ENCODE results near the gene ATP10B.

ATP10B gene

GRCh38 chr5:160567031-160567705, 284.8 kb downstream of the ATP10B start:
- H2AK5ac ChIP-seq (ENCODE audit: low read length, severe bottlenecking): no peak overlapping the region
- no peaks in the 10 kb centered on the region for H3K4me1 ChIP-seq (ENCODE audit: control insufficient read depth, insufficient read depth, low read depth, low read length)
- no peaks in the 10 kb centered on the region for H3K27me3 ChIP-seq (ENCODE audit: control insufficient read depth in 1 of 2, insufficient read depth in 1 of 2, low read length in 2 of 2)
- H2AFZ ChIP-seq (ENCODE audit: low read depth, low read length): no peak overlapping the region
- no peak overlapping the region for H3K18ac ChIP-seq (ENCODE audit: low read depth in 1 of 2, low read length in 2 of 2)
- H4K8ac ChIP-seq (ENCODE audit: low read length): no peak overlapping the region
- H3K9me3 ChIP-seq (ENCODE audit: control insufficient read depth, low read length): no peaks in the 10 kb centered on the region
- no peak overlapping the region for H3K27ac ChIP-seq (ENCODE audit: low read length, poor library complexity, severe bottlenecking)
- DNase-seq: no peak
- H2BK12ac ChIP-seq (ENCODE audit: low read length in 2 of 2): no peak overlapping the region
- H3K4me3 ChIP-seq (ENCODE audit: insufficient read depth in 1 of 2, low read depth in 1 of 2, low read length in 2 of 2): no peak overlapping the region
- H3K14ac ChIP-seq (ENCODE audit: low read length in 2 of 2): no peak overlapping the region
- no peak overlapping the region for H3K9ac ChIP-seq (ENCODE audit: low read length)
- H2BK15ac ChIP-seq (ENCODE audit: low read depth, poor library complexity, severe bottlenecking): no peak overlapping the region
- H3K79me1 ChIP-seq (replicated peaks; ENCODE audit: low read length, poor library complexity, severe bottlenecking): no peaks in the 10 kb centered on the region
- no peak overlapping the region for H3K4ac ChIP-seq (ENCODE audit: low read depth in 1 of 2, low read length in 2 of 2)
- no peak overlapping the region for H3K4me2 ChIP-seq (ENCODE audit: low read length, poor library complexity, severe bottlenecking)
- no peak overlapping the region for H4K91ac ChIP-seq (ENCODE audit: low read length)
- no peak overlapping the region for H2BK120ac ChIP-seq (ENCODE audit: low read depth, low read length)
- H3K36me3 ChIP-seq (ENCODE audit: control insufficient read depth in 1 of 2, insufficient read depth in 2 of 2, low read depth in 1 of 2, low read length in 2 of 2): no peaks in the 10 kb centered on the region
- H3K23ac ChIP-seq (ENCODE audit: low read length in 2 of 2): no peak overlapping the region
- 44% methylated on average over 3 of the region's 4 CpGs for WGBS
- no peak overlapping the region for H2BK5ac ChIP-seq (ENCODE audit: low read depth, low read length, poor library complexity, severe bottlenecking)

GRCh38 chr5:160565376-160565775, 286.6 kb downstream of the ATP10B start:
- Histone ChIP-seq H3K14ac (ENCODE audit: low read length in 2 of 2) (no peak overlapping the region), H3K9ac (ENCODE audit: low read length) (no peak overlapping the region), H3K18ac (ENCODE audit: low read depth in 1 of 2, low read length in 2 of 2) (no peak overlapping the region), H2BK120ac (ENCODE audit: low read depth, low read length) (no peak overlapping the region), H2BK12ac (ENCODE audit: low read length in 2 of 2) (no peak overlapping the region), H3K4me2 (ENCODE audit: low read length, poor library complexity, severe bottlenecking) (no peak overlapping the region), H3K4ac (ENCODE audit: low read depth in 1 of 2, low read length in 2 of 2) (no peak overlapping the region), H3K4me3 (ENCODE audit: insufficient read depth in 1 of 2, low read depth in 1 of 2, low read length in 2 of 2) (no peak overlapping the region), H2BK5ac (ENCODE audit: low read depth, low read length, poor library complexity, severe bottlenecking) (no peak overlapping the region), H3K9me3 (ENCODE audit: control insufficient read depth, low read length) (no peaks in the 10 kb centered on the region), H3K79me1 (replicated peaks; ENCODE audit: low read length, poor library complexity, severe bottlenecking) (no peaks in the 10 kb centered on the region), H3K4me1 (ENCODE audit: control insufficient read depth, insufficient read depth, low read depth, low read length) (no peaks in the 10 kb centered on the region), H2AK5ac (ENCODE audit: low read length, severe bottlenecking) (no peak overlapping the region), H3K36me3 (ENCODE audit: control insufficient read depth in 1 of 2, insufficient read depth in 2 of 2, low read depth in 1 of 2, low read length in 2 of 2) (no peaks in the 10 kb centered on the region), H3K27me3 (ENCODE audit: control insufficient read depth in 1 of 2, insufficient read depth in 1 of 2, low read length in 2 of 2) (no peaks in the 10 kb centered on the region), H4K8ac (ENCODE audit: low read length) (no peak overlapping the region), H2AFZ (ENCODE audit: low read depth, low read length) (no peak overlapping the region), H4K91ac (ENCODE audit: low read length) (no peak overlapping the region), H3K23ac (ENCODE audit: low read length in 2 of 2) (no peak overlapping the region), H3K27ac (ENCODE audit: low read length, poor library complexity, severe bottlenecking) (no peak overlapping the region), H2BK15ac (ENCODE audit: low read depth, poor library complexity, severe bottlenecking) (no peak overlapping the region)
- WGBS: 66% methylated on average over 8 of the region's 8 CpGs
- DNase-seq: no peak

- H2BK120ac ChIP-seq (ENCODE audit: low read depth, low read length): no peak overlapping the region
- no peaks in the 10 kb centered on the region for H3K9me3 ChIP-seq (ENCODE audit: control insufficient read depth, low read length)
- H3K79me1 ChIP-seq (replicated peaks; ENCODE audit: low read length, poor library complexity, severe bottlenecking): no peaks in the 10 kb centered on the region
- H2AK5ac ChIP-seq (ENCODE audit: low read length, severe bottlenecking): no peak overlapping the region
- H2BK15ac ChIP-seq (ENCODE audit: low read depth, poor library complexity, severe bottlenecking): no peak overlapping the region
- 51% methylated on average over 4 of the region's 4 CpGs for WGBS
- no peak overlapping the region for H3K18ac ChIP-seq (ENCODE audit: low read depth in 1 of 2, low read length in 2 of 2)
- H3K4me1 ChIP-seq (ENCODE audit: control insufficient read depth, insufficient read depth, low read depth, low read length): no peaks in the 10 kb centered on the region
- H2AFZ ChIP-seq (ENCODE audit: low read depth, low read length): no peak overlapping the region
- peak overlapping the region; percentile 16 for H3K9ac ChIP-seq (ENCODE audit: low read length)
- no peak overlapping the region for H2BK12ac ChIP-seq (ENCODE audit: low read length in 2 of 2)
- H3K14ac ChIP-seq (ENCODE audit: low read length in 2 of 2): no peak overlapping the region
- no peak overlapping the region for H3K4ac ChIP-seq (ENCODE audit: low read depth in 1 of 2, low read length in 2 of 2)
- no peak overlapping the region for H3K23ac ChIP-seq (ENCODE audit: low read length in 2 of 2)
- no peak overlapping the region for H3K27ac ChIP-seq (ENCODE audit: low read length, poor library complexity, severe bottlenecking)
- H3K27me3 ChIP-seq (ENCODE audit: control insufficient read depth in 1 of 2, insufficient read depth in 1 of 2, low read length in 2 of 2): peaks cover 0 to 12% of the 10 kb centered on the region in 2 experiments
- H3K4me3 ChIP-seq (ENCODE audit: insufficient read depth in 1 of 2, low read depth in 1 of 2, low read length in 2 of 2): no peak overlapping the region
- H3K36me3 ChIP-seq (ENCODE audit: control insufficient read depth in 1 of 2, insufficient read depth in 2 of 2, low read depth in 1 of 2, low read length in 2 of 2): no peaks in the 10 kb centered on the region
- H3K4me2 ChIP-seq (ENCODE audit: low read length, poor library complexity, severe bottlenecking): no peak overlapping the region
- no peak overlapping the region for H2BK5ac ChIP-seq (ENCODE audit: low read depth, low read length, poor library complexity, severe bottlenecking)
- H4K8ac ChIP-seq (ENCODE audit: low read length): no peak overlapping the region
- no peak overlapping the region for H4K91ac ChIP-seq (ENCODE audit: low read length)
- no peak for DNase-seq
Observed at GRCh38 chr5:160556846-160557245, 295.2 kb downstream of the ATP10B start.

GRCh38 chr5:160555971-160556631, 295.9 kb downstream of the ATP10B start:
- Histone ChIP-seq H2BK15ac (ENCODE audit: low read depth, poor library complexity, severe bottlenecking) (no peak overlapping the region), H3K4me1 (ENCODE audit: control insufficient read depth, insufficient read depth, low read depth, low read length) (no peaks in the 10 kb centered on the region), H3K27me3 (ENCODE audit: control insufficient read depth in 1 of 2, insufficient read depth in 1 of 2, low read length in 2 of 2) (peaks cover 0 to 13% of the 10 kb centered on the region in 2 experiments), H3K4me3 (ENCODE audit: insufficient read depth in 1 of 2, low read depth in 1 of 2, low read length in 2 of 2) (no peak overlapping the region), H3K79me1 (replicated peaks; ENCODE audit: low read length, poor library complexity, severe bottlenecking) (no peaks in the 10 kb centered on the region), H3K36me3 (ENCODE audit: control insufficient read depth in 1 of 2, insufficient read depth in 2 of 2, low read depth in 1 of 2, low read length in 2 of 2) (no peaks in the 10 kb centered on the region), H3K9me3 (ENCODE audit: control insufficient read depth, low read length) (no peaks in the 10 kb centered on the region), H3K4ac (ENCODE audit: low read depth in 1 of 2, low read length in 2 of 2) (no peak overlapping the region), H3K9ac (ENCODE audit: low read length) (no peak overlapping the region), H3K4me2 (ENCODE audit: low read length, poor library complexity, severe bottlenecking) (no peak overlapping the region), H4K91ac (ENCODE audit: low read length) (no peak overlapping the region), H2BK12ac (ENCODE audit: low read length in 2 of 2) (no peak overlapping the region), H3K14ac (ENCODE audit: low read length in 2 of 2) (no peak overlapping the region), H2AK5ac (ENCODE audit: low read length, severe bottlenecking) (no peak overlapping the region), H4K8ac (ENCODE audit: low read length) (no peak overlapping the region), H2BK120ac (ENCODE audit: low read depth, low read length) (no peak overlapping the region), H3K27ac (ENCODE audit: low read length, poor library complexity, severe bottlenecking) (no peak overlapping the region), H3K18ac (ENCODE audit: low read depth in 1 of 2, low read length in 2 of 2) (no peak overlapping the region), H2BK5ac (ENCODE audit: low read depth, low read length, poor library complexity, severe bottlenecking) (no peak overlapping the region), H2AFZ (ENCODE audit: low read depth, low read length) (no peak overlapping the region), H3K23ac (ENCODE audit: low read length in 2 of 2) (no peak overlapping the region)
- 78% methylated on average over 5 of the region's 6 CpGs for WGBS
- no peak for DNase-seq

Data from mesenchymal stem cell (in vitro differentiated cells and primary cell).